ENCODE data around the gene GNAI1. TPM values are rescaled to one million over a fixed set of nuclear protein-coding genes. Genes with fewer than 3 reads are reported as not detected.

The GNAI1 gene
- total RNA-seq, 1 donor from 2014 or later = 132 TPM

DNA sequence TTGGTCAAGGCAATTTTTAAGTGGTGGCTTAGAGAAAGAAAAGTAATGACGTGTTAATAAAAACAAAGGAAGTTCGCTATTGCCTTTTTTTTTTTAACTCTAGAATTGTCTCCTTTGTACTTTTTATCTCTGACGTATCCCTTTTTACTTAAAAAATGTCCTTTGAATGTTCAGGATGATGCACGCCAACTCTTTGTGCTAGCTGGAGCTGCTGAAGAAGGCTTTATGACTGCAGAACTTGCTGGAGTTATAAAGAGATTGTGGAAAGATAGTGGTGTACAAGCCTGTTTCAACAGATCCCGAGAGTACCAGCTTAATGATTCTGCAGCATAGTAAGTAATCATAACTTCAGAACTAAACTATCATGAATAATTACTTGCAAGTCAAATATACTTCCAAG is 64.4 kb downstream of the GNAI1 start:
- no peaks in the 10 kb centered on the region for H3K9me3 Mint-ChIP-seq (ENCODE audit: unreplicated experiment)
- H3K27me3 Mint-ChIP-seq (ENCODE audit: unreplicated experiment) = peaks cover 1% of the 10 kb centered on the region
- H3K36me3 Mint-ChIP-seq (ENCODE audit: low read depth, unreplicated experiment) = peaks cover 19% of the 10 kb centered on the region
- DNase-seq (ENCODE audit: low spot score) = no peak
- no peak for TF ChIP-seq CTCF (IDR thresholded peaks at IDR 0.05; ENCODE audit: unreplicated experiment)
- H3K4me3 Mint-ChIP-seq (ENCODE audit: unreplicated experiment) = no peak overlapping the region
- no peak overlapping the region for H3K27ac Mint-ChIP-seq (ENCODE audit: unreplicated experiment)
- peaks cover 4% of the 10 kb centered on the region for H3K4me1 Mint-ChIP-seq (ENCODE audit: unreplicated experiment)

DNA sequence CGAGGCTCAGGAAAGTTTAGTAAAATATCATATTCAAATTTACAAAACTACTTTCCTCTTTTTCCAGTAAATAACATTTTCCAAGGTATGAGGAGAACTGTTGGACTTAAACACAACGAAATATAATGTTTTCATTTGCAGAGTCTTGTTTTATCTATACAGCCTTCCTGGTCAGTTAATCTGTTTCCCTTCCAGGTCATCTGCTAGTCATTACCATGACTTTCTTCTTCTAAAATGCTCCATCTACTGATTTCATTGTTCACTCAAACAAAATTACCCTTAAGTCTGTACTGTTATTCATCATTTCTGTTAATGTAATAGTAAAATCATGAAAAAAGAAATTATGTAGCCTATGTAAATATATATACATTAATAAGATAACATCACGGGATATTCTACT is 69.8 kb downstream of the GNAI1 start:
- no peaks in the 10 kb centered on the region for H3K27me3 Mint-ChIP-seq (ENCODE audit: unreplicated experiment)
- no peaks in the 10 kb centered on the region for H3K9me3 Mint-ChIP-seq (ENCODE audit: unreplicated experiment)
- H3K4me3 Mint-ChIP-seq (ENCODE audit: unreplicated experiment) = no peak overlapping the region
- no peaks in the 10 kb centered on the region for H3K4me1 Mint-ChIP-seq (ENCODE audit: unreplicated experiment)
- no peak for TF ChIP-seq CTCF (IDR thresholded peaks at IDR 0.05; ENCODE audit: unreplicated experiment)
- DNase-seq (ENCODE audit: low spot score) = no peak
- peaks cover 28% of the 10 kb centered on the region for H3K36me3 Mint-ChIP-seq (ENCODE audit: low read depth, unreplicated experiment)
- no peak overlapping the region for H3K27ac Mint-ChIP-seq (ENCODE audit: unreplicated experiment)

DNA sequence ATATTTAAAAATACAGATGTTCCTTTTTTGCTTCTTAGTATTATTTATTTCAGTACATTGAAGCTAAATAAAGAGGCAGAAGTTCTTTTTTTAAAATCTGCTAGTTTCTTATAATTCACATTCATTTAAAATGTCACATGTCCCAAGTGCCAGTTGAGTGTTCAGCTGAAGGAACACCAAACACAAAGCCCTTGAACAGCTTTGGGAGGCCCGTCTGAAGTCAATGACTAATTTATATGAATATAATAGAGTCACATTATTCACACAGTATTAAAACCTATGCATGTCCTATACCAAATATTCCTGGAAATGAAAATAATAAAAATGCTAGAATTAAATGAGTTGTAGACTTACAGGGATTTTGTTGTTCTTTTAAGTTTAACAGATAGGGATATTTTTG is 70.3 kb downstream of the GNAI1 start:
- H3K4me3 Mint-ChIP-seq (ENCODE audit: unreplicated experiment) = no peak overlapping the region
- peaks cover 24% of the 10 kb centered on the region for H3K36me3 Mint-ChIP-seq (ENCODE audit: low read depth, unreplicated experiment)
- DNase-seq (ENCODE audit: low spot score) = no peak
- H3K27ac Mint-ChIP-seq (ENCODE audit: unreplicated experiment) = no peak overlapping the region
- TF ChIP-seq CTCF (IDR thresholded peaks at IDR 0.05; ENCODE audit: unreplicated experiment) = no peak
- no peaks in the 10 kb centered on the region for H3K4me1 Mint-ChIP-seq (ENCODE audit: unreplicated experiment)
- no peaks in the 10 kb centered on the region for H3K9me3 Mint-ChIP-seq (ENCODE audit: unreplicated experiment)
- H3K27me3 Mint-ChIP-seq (ENCODE audit: unreplicated experiment) = no peaks in the 10 kb centered on the region

- H3K27ac Mint-ChIP-seq (ENCODE audit: unreplicated experiment) = no peak overlapping the region
These were observed 72.1 kb downstream of the GNAI1 start for GRCh38 chr7:80206763-80207162.

GRCh38 chr7:80207501-80207900 is 72.9 kb downstream of the GNAI1 start:
- Mint-ChIP-seq H3K27ac (ENCODE audit: unreplicated experiment) (no peak overlapping the region), H3K4me1 (ENCODE audit: unreplicated experiment) (no peaks in the 10 kb centered on the region), H3K27me3 (ENCODE audit: unreplicated experiment) (peaks cover 2% of the 10 kb centered on the region), H3K36me3 (ENCODE audit: low read depth, unreplicated experiment) (peaks cover 23% of the 10 kb centered on the region), H3K9me3 (ENCODE audit: unreplicated experiment) (no peaks in the 10 kb centered on the region), H3K4me3 (ENCODE audit: unreplicated experiment) (no peak overlapping the region)
- DNase-seq (ENCODE audit: low spot score) = no peak
- TF ChIP-seq CTCF (IDR thresholded peaks at IDR 0.05; ENCODE audit: unreplicated experiment) = no peak

More at GRCh38 chr7:80206763-80207162, 72.1 kb downstream of the GNAI1 start:
- no peaks in the 10 kb centered on the region for H3K9me3 Mint-ChIP-seq (ENCODE audit: unreplicated experiment)
- peaks cover 2% of the 10 kb centered on the region for H3K27me3 Mint-ChIP-seq (ENCODE audit: unreplicated experiment)
- no peak overlapping the region for H3K4me3 Mint-ChIP-seq (ENCODE audit: unreplicated experiment)
- no peak for DNase-seq (ENCODE audit: low spot score)
- H3K4me1 Mint-ChIP-seq (ENCODE audit: unreplicated experiment) = no peaks in the 10 kb centered on the region
- no peak for TF ChIP-seq CTCF (IDR thresholded peaks at IDR 0.05; ENCODE audit: unreplicated experiment)
- peaks cover 21% of the 10 kb centered on the region for H3K36me3 Mint-ChIP-seq (ENCODE audit: low read depth, unreplicated experiment)
